MCF 10A (cell line): ENCODE measurements around the gene PTPN5. TPM values are rescaled to one million over a fixed set of nuclear protein-coding genes. Genes with fewer than 3 reads are reported as not detected.

Experiments
- BruUV-seq: library from RNA; stranded (reverse); fragments of 400-500 nt; replicated peaks from 2 replicates; lab custom pipeline; 2021; lab: Mats Ljungman, UMichigan
- CTCF ChIA-PET: fragments of 300-600 bp; sonication (Branson Sonifier 250); formaldehyde crosslinking; extraction: SDS; loops from one replicate; lab custom pipeline; 2021; ENCODE audit warnings: antibody characterized with exemption, inconsistent platforms; lab: Yijun Ruan, JAX
- POLR2A ChIA-PET: fragments of 300-600, 350-650 bp; sonication (Branson Sonifier 250); formaldehyde crosslinking; extraction: SDS; loops from one replicate; lab custom pipeline; 2020; ENCODE audit warnings: antibody characterized with exemption, inconsistent platforms; lab: Yijun Ruan, JAX
- DNase-seq: peaks from one replicate; pipeline ENCODE4 v3.0.0-alpha.2; 2018; ENCODE audit not compliant: unreplicated experiment
- H3K27ac Mint-ChIP-seq: one replicate; pipeline ENCODE4 v1.8.0; 2022; ENCODE audit warnings: mild to moderate bottlenecking, low read depth, mixed read lengths; ENCODE audit not compliant: unreplicated experiment
- H3K27me3 Mint-ChIP-seq: one replicate; pipeline ENCODE4 v1.8.0; 2022; ENCODE audit warnings: mixed read lengths; ENCODE audit not compliant: insufficient read depth, unreplicated experiment
- H3K36me3 Mint-ChIP-seq: one replicate; pipeline ENCODE4 v1.8.0; 2022; ENCODE audit warnings: mild to moderate bottlenecking, moderate library complexity, mixed read lengths; ENCODE audit not compliant: insufficient read depth, unreplicated experiment
- H3K4me1 Mint-ChIP-seq: one replicate; pipeline ENCODE4 v1.8.0; 2022; ENCODE audit warnings: mixed read lengths; ENCODE audit not compliant: insufficient read depth, unreplicated experiment
- H3K4me3 Mint-ChIP-seq: one replicate; pipeline ENCODE4 v1.8.0; 2022; ENCODE audit warnings: mild to moderate bottlenecking, moderate library complexity, mixed read lengths; ENCODE audit not compliant: unreplicated experiment
- H3K9me3 Mint-ChIP-seq: one replicate; pipeline ENCODE4 v1.8.0; 2022; ENCODE audit warnings: mixed read lengths; ENCODE audit not compliant: unreplicated experiment
- intact Hi-C: fragments of 100-400 bp; cut with micrococcal nuclease; formaldehyde crosslinking; loops from 2 replicates; pipeline ENCODE4 v1.14.1; 2022
- total RNA-seq: library from RNA; stranded (reverse); gene quantifications from 2 replicates; pipeline ENCODE4 v1.2.3, GENCODE V29; 2022
- TF ChIP-seq, protein P1 (sequence below): fragments of 200-600 bp; IDR thresholded peaks from one replicate; pipeline ENCODE4 v1.8.0; 2022; ENCODE audit warnings: antibody characterized with exemption, mild to moderate bottlenecking; ENCODE audit not compliant: unreplicated experiment

The PTPN5 gene
- total RNA-seq, 1 experiment from 2014 or later: not detected

GRCh38 chr11:18706330-18707243 lies 85.0 kb downstream of the PTPN5 start:
- H3K4me1 Mint-ChIP-seq: no peaks in the 10 kb centered on the region
- peaks cover 72% of the 10 kb centered on the region for H3K27me3 Mint-ChIP-seq
- CTCF ChIA-PET: interaction anchor here (0.7 to 1.7 kb wide), 2 partner anchors 21 to 25 kb away, joined by 3 read pairs; no protein-coding TSS in a partner anchor
- POLR2A ChIA-PET: interaction anchor here (0.7 to 1.8 kb wide), 2 partner anchors 8 to 266 kb away, joined by 3 to 4 read pairs; partner anchors contain the start of gene TMEM86A
- no peak overlapping the region for H3K27ac Mint-ChIP-seq
- TF ChIP-seq, protein P1, sequence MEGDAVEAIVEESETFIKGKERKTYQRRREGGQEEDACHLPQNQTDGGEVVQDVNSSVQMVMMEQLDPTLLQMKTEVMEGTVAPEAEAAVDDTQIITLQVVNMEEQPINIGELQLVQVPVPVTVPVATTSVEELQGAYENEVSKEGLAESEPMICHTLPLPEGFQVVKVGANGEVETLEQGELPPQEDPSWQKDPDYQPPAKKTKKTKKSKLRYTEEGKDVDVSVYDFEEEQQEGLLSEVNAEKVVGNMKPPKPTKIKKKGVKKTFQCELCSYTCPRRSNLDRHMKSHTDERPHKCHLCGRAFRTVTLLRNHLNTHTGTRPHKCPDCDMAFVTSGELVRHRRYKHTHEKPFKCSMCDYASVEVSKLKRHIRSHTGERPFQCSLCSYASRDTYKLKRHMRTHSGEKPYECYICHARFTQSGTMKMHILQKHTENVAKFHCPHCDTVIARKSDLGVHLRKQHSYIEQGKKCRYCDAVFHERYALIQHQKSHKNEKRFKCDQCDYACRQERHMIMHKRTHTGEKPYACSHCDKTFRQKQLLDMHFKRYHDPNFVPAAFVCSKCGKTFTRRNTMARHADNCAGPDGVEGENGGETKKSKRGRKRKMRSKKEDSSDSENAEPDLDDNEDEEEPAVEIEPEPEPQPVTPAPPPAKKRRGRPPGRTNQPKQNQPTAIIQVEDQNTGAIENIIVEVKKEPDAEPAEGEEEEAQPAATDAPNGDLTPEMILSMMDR: no peak
- DNase-seq: no peak
- no TSS peak for BruUV-seq
- H3K9me3 Mint-ChIP-seq: no peaks in the 10 kb centered on the region
- no peak overlapping the region for H3K4me3 Mint-ChIP-seq
- intact Hi-C loops: no loop called here
- no peaks in the 10 kb centered on the region for H3K36me3 Mint-ChIP-seq

- ChIA-PET CTCF (interaction anchor here (0.6 to 0.7 kb wide), 2 partner anchors 22 to 268 kb away, joined by 3 to 4 read pairs; no protein-coding TSS in a partner anchor), POLR2A (no interaction called here)
- Mint-ChIP-seq H3K4me3 (no peak overlapping the region), H3K27me3 (peaks cover 79% of the 10 kb centered on the region), H3K27ac (no peak overlapping the region), H3K9me3 (no peaks in the 10 kb centered on the region), H3K36me3 (no peaks in the 10 kb centered on the region), H3K4me1 (no peaks in the 10 kb centered on the region)
- BruUV-seq: no TSS peak
- TF ChIP-seq, protein P1: no peak
- no peak for DNase-seq
- intact Hi-C loops: no loop called here
These were observed 85.8 kb downstream of the PTPN5 start for GRCh38 chr11:18705651-18706281.

DNA sequence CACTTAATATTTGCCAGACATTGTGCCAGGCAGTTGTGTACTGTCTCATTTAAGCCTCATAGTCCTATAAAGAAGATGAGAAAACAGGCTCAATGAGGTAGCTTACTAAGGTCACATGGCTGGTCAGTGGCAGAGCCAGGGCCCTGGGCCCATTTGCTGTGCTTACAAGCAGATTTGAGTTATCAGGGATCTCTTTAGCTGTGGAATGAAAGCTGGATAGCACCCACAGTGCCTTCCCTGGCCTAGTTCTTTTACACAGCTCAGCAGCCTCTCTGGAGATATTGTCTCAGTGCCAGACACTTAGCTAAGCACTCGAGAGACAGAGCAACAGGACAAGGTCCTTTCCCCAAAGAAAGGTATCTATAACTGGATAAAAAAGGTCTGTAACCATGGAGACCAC lies 86.9 kb downstream of the PTPN5 start:
- intact Hi-C loops: no loop called here
- H3K27me3 Mint-ChIP-seq: peaks cover 68% of the 10 kb centered on the region
- H3K4me3 Mint-ChIP-seq: no peak overlapping the region

More for the DNA sequence above, 86.9 kb downstream of the PTPN5 start:
- Mint-ChIP-seq H3K36me3 (no peaks in the 10 kb centered on the region), H3K9me3 (no peaks in the 10 kb centered on the region), H3K27ac (no peak overlapping the region), H3K4me1 (peaks cover 10% of the 10 kb centered on the region)
- TF ChIP-seq, protein P1: no peak
- no TSS peak for BruUV-seq
- ChIA-PET POLR2A (interaction anchor here (0.6 kb wide), 1 partner anchor 11 kb away, joined by 3 read pairs; no protein-coding TSS in a partner anchor), CTCF (interaction anchor here (0.8 kb wide), 1 partner anchor 72 kb away, joined by 4 read pairs; no protein-coding TSS in a partner anchor)
- no peak for DNase-seq
